AG04450 (cell line): Measurements from ENCODE around the gene STT3B. TPM values are rescaled to one million over a fixed set of nuclear protein-coding genes. Genes with fewer than 3 reads are reported as not detected.

Experiments
- CTCF ChIA-PET: fragments of 300-600, 350-600 bp; formaldehyde crosslinking; extraction: SDS; loops from one replicate; lab custom pipeline; 2022; ENCODE audit warnings: antibody characterized with exemption, inconsistent platforms; lab: Charles Lee
- POLR2A ChIA-PET: fragments of 350-600 bp; formaldehyde crosslinking; extraction: SDS; loops from one replicate; lab custom pipeline; 2021; ENCODE audit warnings: antibody characterized with exemption, inconsistent platforms; lab: Yijun Ruan, JAX
- DNase-seq: peaks from one replicate; pipeline ENCODE4 v3.0.0-alpha.2; 2011; ENCODE audit warnings: low read depth, low spot score
- H3K27ac ChIP-seq: one replicate; pipeline ENCODE4 v1.5.1; 2012; ENCODE audit warnings: low read depth, low read length, control low read depth
- H3K27me3 ChIP-seq: one replicate; pipeline ENCODE4 v1.6.0; 2012; ENCODE audit warnings: low read length; ENCODE audit not compliant: control insufficient read depth, insufficient read depth
- H3K4me3 ChIP-seq: 2 replicates; pipeline ENCODE4 v1.5.1; 2011; ENCODE audit warnings: mild to moderate bottlenecking, low read depth, low read length, control low read depth
- H3K9me3 ChIP-seq: 2 replicates; pipeline ENCODE4 v1.5.1; 2012; ENCODE audit warnings: low read length; ENCODE audit not compliant: control insufficient read depth, insufficient read depth
- polyA plus RNA-seq: library from polyadenylated mRNA; depleted of rRNA; stranded (reverse); fragments of >200 nt; gene quantifications from 2 replicates; pipeline ENCODE4 v1.2.3, GENCODE V29; 2011
- TF ChIP-seq, protein P1 (sequence below): IDR thresholded peaks from 2 replicates; pipeline ENCODE4 v1.5.1; 2011; ENCODE audit warnings: low read depth, low read length, control low read depth, inconsistent platforms

STT3B gene
- polyA plus RNA-seq, 1 experiment = 112 TPM

DNA sequence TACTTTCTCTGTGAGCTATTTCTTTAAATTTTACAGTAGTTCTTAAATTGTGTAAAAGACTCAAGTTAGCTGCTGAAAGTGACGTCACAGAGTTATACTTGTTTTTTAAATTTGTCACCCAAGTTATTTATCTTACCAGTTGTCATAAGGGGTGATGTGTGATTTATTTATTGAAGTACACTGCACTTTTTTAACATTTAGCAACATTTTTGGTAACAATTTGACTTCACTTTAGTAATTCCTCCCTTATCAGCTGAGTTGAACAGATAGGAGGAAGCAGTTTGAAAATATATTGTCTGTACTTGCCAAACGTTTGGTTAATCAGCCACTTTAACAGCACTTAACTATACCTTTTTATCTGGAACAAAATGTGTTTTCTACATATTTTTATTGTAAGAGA, 3.8 kb downstream of the STT3B start:
- Histone ChIP-seq H3K27ac (no peak overlapping the region), H3K9me3 (no peaks in the 10 kb centered on the region; the same call in 1 of the 2 replicates), H3K27me3 (no peaks in the 10 kb centered on the region), H3K4me3 (no peak overlapping the region)
- CTCF ChIA-PET = interaction anchor here (0.9 to 1.4 kb wide), 3 partner anchors 13 to 931 kb away, joined by 3 to 4 read pairs (median 4); no protein-coding TSS in a partner anchor
- TF ChIP-seq, protein P1, sequence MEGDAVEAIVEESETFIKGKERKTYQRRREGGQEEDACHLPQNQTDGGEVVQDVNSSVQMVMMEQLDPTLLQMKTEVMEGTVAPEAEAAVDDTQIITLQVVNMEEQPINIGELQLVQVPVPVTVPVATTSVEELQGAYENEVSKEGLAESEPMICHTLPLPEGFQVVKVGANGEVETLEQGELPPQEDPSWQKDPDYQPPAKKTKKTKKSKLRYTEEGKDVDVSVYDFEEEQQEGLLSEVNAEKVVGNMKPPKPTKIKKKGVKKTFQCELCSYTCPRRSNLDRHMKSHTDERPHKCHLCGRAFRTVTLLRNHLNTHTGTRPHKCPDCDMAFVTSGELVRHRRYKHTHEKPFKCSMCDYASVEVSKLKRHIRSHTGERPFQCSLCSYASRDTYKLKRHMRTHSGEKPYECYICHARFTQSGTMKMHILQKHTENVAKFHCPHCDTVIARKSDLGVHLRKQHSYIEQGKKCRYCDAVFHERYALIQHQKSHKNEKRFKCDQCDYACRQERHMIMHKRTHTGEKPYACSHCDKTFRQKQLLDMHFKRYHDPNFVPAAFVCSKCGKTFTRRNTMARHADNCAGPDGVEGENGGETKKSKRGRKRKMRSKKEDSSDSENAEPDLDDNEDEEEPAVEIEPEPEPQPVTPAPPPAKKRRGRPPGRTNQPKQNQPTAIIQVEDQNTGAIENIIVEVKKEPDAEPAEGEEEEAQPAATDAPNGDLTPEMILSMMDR = no peak
- no peak for DNase-seq
- POLR2A ChIA-PET = no interaction called here

DNA sequence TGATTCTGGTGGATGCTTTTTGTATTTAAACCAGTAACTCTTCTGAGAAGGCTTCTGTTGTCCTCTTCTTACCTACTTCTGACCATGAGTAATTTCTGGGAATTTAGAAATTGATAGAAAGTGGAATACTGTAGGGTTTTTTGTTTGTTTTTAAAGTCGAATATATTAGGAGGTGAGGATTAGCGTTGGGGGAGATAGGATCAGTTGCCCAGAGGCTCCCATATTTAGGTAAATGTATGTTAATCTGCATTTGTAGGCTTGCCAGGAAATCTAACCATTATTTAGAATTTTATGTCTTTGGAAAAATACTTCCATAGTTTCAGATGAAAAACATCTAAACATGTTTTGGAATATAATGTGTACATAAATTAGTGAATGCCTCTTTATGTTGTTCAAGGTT, 6.1 kb downstream of the STT3B start:
- CTCF ChIA-PET = interaction anchor here (1.8 kb wide), 1 partner anchor 230 kb away, joined by 6 read pairs; no protein-coding TSS in a partner anchor

DNA sequence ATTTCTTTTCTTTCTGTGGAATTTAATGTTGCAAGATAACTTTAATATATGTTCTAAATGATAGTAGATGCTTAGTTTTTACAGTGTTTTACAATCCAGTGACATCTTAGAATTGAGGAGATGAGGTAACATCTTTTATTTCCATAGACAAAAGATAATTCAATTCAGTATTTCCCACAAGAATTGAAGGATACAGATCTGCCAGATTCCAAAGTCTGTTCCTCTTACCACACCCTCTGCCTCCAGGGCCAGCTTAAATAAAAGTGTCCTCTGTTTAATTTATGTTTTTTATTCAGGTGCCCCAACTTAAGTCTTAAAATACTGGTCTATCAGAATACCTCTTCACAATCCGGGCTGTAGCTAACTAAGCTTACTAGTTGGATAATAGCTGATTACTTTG, 6.5 kb downstream of the STT3B start:
- no peaks in the 10 kb centered on the region for H3K9me3 ChIP-seq
- POLR2A ChIA-PET = no interaction called here
- TF ChIP-seq, protein P1 = no peak
- H3K27me3 ChIP-seq = no peaks in the 10 kb centered on the region
- H3K4me3 ChIP-seq = no peak overlapping the region
- CTCF ChIA-PET = interaction anchor here (1.4 to 1.8 kb wide), 2 partner anchors 11 to 229 kb away, joined by 6 to 8 read pairs; no protein-coding TSS in a partner anchor
- no peak overlapping the region for H3K27ac ChIP-seq
- no peak for DNase-seq

More for the DNA sequence above, 6.1 kb downstream of the STT3B start:
- no peaks in the 10 kb centered on the region for H3K9me3 ChIP-seq
- POLR2A ChIA-PET = no interaction called here
- no peak for DNase-seq
- H3K4me3 ChIP-seq = no peak overlapping the region
- H3K27ac ChIP-seq = no peak overlapping the region
- H3K27me3 ChIP-seq = no peaks in the 10 kb centered on the region
- TF ChIP-seq, protein P1 = no peak

DNA sequence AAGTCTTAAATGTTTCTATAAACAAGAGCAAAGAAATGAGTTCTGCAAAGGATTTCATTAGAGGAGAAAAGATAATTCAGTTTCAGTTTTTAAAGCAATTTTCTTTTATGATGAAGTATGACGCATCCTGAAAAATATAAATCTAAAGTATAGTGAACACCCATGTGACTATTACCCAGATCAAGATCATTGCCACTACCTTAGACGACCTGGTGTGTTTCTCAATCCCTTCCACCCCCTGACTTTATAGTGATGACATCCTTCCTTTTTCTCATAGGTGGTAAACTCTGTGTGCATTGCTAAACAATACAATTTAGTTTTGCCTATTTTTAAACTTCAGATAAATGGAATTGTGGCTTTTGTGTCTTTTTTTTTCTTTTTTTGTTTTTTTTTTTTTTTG, 8.4 kb downstream of the STT3B start:
- TF ChIP-seq, protein P1 = no peak
- Histone ChIP-seq H3K4me3 (no peak overlapping the region), H3K9me3 (no peaks in the 10 kb centered on the region), H3K27me3 (no peaks in the 10 kb centered on the region), H3K27ac (no peak overlapping the region)
- POLR2A ChIA-PET = no interaction called here
- CTCF ChIA-PET = no interaction called here
- DNase-seq = no peak

DNA sequence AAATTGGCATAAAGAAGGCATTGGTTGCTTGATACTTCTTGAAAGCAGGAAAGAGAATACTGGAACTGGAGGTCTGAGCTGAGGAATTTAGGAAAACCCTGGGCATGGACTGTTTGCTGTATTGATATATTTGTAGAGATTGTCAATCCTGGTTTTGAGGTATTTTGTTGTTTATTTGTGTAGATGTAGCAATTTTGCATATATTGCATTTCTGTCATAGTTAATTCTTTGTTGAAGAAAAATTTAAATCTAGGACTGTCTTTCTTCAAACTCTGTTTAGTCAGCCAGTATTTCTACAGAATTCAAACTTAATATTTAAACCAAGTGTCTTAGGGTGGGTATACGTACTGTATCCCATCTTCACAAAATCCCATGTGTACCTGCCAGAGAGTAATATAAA, 9.5 kb downstream of the STT3B start:
- Histone ChIP-seq H3K27me3 (no peaks in the 10 kb centered on the region), H3K9me3 (no peaks in the 10 kb centered on the region), H3K4me3 (no peak overlapping the region), H3K27ac (no peak overlapping the region)
- no peak for DNase-seq
- TF ChIP-seq, protein P1 = no peak
- ChIA-PET POLR2A (interaction anchor here (1.0 kb wide), 1 partner anchor 10 kb away, joined by 3 read pairs; the partner anchor contains the start of gene STT3B), CTCF (interaction anchor here (0.6 kb wide), 1 partner anchor 8 kb away, joined by 3 read pairs; no protein-coding TSS in a partner anchor)
